Right lobe of liver (tissue), 6 donors: Measurements from ENCODE around the gene TNS1. TPM values are rescaled to one million over a fixed set of nuclear protein-coding genes. Genes with fewer than 3 reads are reported as not detected.
A peak's percentile ranks its signal among the peaks of the same experiment; 100 is the strongest.

Source experiments
- ATAC-seq, 4 donors: fragments of 200-7000 bp; cut with Tn5 transposase; one replicate each; pipeline ENCODE4 v1.9.1; 2020; ENCODE audit warnings: mild to moderate bottlenecking in 4 of 4, moderate library complexity in 4 of 4
- DNase-seq, 3 donors: peaks; one replicate each; pipeline ENCODE4 v3.0.0-alpha.2; 2020
- H3K27ac ChIP-seq, 3 donors: fragments of 200-600 bp; one replicate each; pipeline ENCODE4 v1.8.0; 2022
- H3K27me3 ChIP-seq, 2 donors: fragments of 200-600 bp; one replicate each; pipeline ENCODE4 v1.8.0; 2022
- H3K36me3 ChIP-seq, 4 donors: fragments of 200-600 bp; sonication (generic) in 1 of 4; one replicate each; pipeline versions ENCODE4 v1.5.1 to v1.8.0; 2017 to 2022; ENCODE audit warnings: control low read depth in 1 of 4
- H3K4me1 ChIP-seq, 4 donors: fragments of 200-600 bp; sonication (generic) in 1 of 4; one replicate each; pipeline versions ENCODE4 v1.5.1 to v1.8.0; 2017 to 2022; ENCODE audit warnings: control low read depth in 1 of 4
- H3K4me3 ChIP-seq, 3 donors: fragments of 200-600 bp; one replicate each; pipeline ENCODE4 v1.8.0; 2022
- H3K9me3 ChIP-seq, 4 donors: fragments of 200-600 bp; sonication (generic) in 1 of 4; one replicate each; pipeline versions ENCODE4 v1.5.1 to v1.8.0; 2017 to 2022; ENCODE audit warnings: control low read depth in 1 of 4
- POLR2A ChIP-seq: fragments of 450-650 bp; IDR thresholded peaks from one replicate; pipeline ENCODE4 v1.6.1; 2017; ENCODE audit warnings: antibody characterized with exemption, mild to moderate bottlenecking
- WGBS: methylation state at CpG from one replicate; pipeline ENCODE4 v1.1.6; 2018; ENCODE audit warnings: low coverage, low lambda C conversion rate; ENCODE audit not compliant: insufficient coverage; ENCODE audit errors: missing lambda C conversion rate; 5-methylcytosine and 5-hydroxymethylcytosine counted together
- intact Hi-C, 2 donors: fragments of 100-400 bp; cut with DNase I; formaldehyde crosslinking; loops; one replicate each; pipeline versions ENCODE4 v1.11.2 to v1.14.1; 2022
- total RNA-seq, 6 experiments: library from RNA; depleted of rRNA in 2 of 6; stranded (reverse); fragments of >200 nt in 2 of 6; fragmentation: NEBNext Ultra II Directional in 3 of 6; extraction: Animal tissue kit (Norgen Biotek cat#: 25700) in 3 of 6; gene quantifications; one replicate each; pipeline versions ENCODE4 v1.1.0 to v1.2.4, GENCODE V29; 2016 to 2023
- TF ChIP-seq, protein P1 (sequence below), 4 donors: fragments of 200-600 bp in 3 of 4; fragments of 450-650 bp in 1 of 4; IDR thresholded peaks; one replicate each; pipeline versions ENCODE4 v1.5.1 to v1.8.0; 2016 to 2022; ENCODE audit warnings: antibody characterized with exemption in 4 of 4, mild to moderate bottlenecking in 2 of 4
- donor health status: DM: no; HTN: yes; CAD: no.
- donor health status: DM: no; HTN: no; CAD: no.
- donor health status: DM: no; HTN: no; CAD: no.
- donor health status: DM: no; HTN: yes; CAD: no.
- donor health status: DM: no; HTN: yes; CAD: no.

TNS1 gene
- total RNA-seq, 6 experiments from 2014 or later = 68.4 to 209 (median 99.2) TPM

GRCh38 chr2:217790681-217791392 lies 212.0 kb downstream of the TNS1 start:
- ATAC-seq (peak in 2 of 4 donors; percentile 4 to 24), DNase-seq (no peak)
- Histone ChIP-seq H3K4me1 (no peaks in the 10 kb centered on the region), H3K27ac (no peak overlapping the region), H3K27me3 (no peaks in the 10 kb centered on the region), H3K9me3 (no peaks in the 10 kb centered on the region), H3K4me3 (no peak overlapping the region), H3K36me3 (peaks cover 0 to 8% (median 0%) of the 10 kb centered on the region in 4 donors)
- intact Hi-C loops = no loop called here
- no peak for TF ChIP-seq POLR2A
- TF ChIP-seq, protein P1, sequence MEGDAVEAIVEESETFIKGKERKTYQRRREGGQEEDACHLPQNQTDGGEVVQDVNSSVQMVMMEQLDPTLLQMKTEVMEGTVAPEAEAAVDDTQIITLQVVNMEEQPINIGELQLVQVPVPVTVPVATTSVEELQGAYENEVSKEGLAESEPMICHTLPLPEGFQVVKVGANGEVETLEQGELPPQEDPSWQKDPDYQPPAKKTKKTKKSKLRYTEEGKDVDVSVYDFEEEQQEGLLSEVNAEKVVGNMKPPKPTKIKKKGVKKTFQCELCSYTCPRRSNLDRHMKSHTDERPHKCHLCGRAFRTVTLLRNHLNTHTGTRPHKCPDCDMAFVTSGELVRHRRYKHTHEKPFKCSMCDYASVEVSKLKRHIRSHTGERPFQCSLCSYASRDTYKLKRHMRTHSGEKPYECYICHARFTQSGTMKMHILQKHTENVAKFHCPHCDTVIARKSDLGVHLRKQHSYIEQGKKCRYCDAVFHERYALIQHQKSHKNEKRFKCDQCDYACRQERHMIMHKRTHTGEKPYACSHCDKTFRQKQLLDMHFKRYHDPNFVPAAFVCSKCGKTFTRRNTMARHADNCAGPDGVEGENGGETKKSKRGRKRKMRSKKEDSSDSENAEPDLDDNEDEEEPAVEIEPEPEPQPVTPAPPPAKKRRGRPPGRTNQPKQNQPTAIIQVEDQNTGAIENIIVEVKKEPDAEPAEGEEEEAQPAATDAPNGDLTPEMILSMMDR (IDR thresholded peaks at IDR 0.05) = no peak
- WGBS = 47% methylated on average over 3 of the region's 5 CpGs

GRCh38 chr2:217790195-217790594 lies 212.6 kb downstream of the TNS1 start:
- DNase-seq = no peak
- Histone ChIP-seq H3K4me1 (no peaks in the 10 kb centered on the region), H3K4me3 (peak overlapping the region in 1 of 3 donors; percentile 22), H3K36me3 (peaks cover 0 to 8% (median 0%) of the 10 kb centered on the region in 4 donors), H3K27ac (no peak overlapping the region), H3K9me3 (no peaks in the 10 kb centered on the region), H3K27me3 (no peaks in the 10 kb centered on the region)
- TF ChIP-seq POLR2A = no peak
- TF ChIP-seq, protein P1 (IDR thresholded peaks at IDR 0.05) = no peak
- intact Hi-C loops = no loop called here
- peak in 3 of 4 donors; percentile 7 to 41 (median 17) for ATAC-seq
- WGBS = 29% methylated on average over 8 of the region's 10 CpGs

GRCh38 chr2:217789736-217790181 lies 213.0 kb downstream of the TNS1 start:
- peaks cover 0 to 8% (median 0%) of the 10 kb centered on the region in 4 donors for H3K36me3 ChIP-seq
- intact Hi-C loops = loop anchor here (5.0 kb wide), 1 partner anchor 203 kb away; no protein-coding TSS in a partner anchor
- no peak overlapping the region for H3K27ac ChIP-seq
- no peak for DNase-seq
- no peaks in the 10 kb centered on the region for H3K9me3 ChIP-seq
- peak overlapping the region in 1 of 3 donors; percentile 22 for H3K4me3 ChIP-seq
- peak in 2 of 4 donors; percentile 2 to 7 for ATAC-seq
- TF ChIP-seq, protein P1 (IDR thresholded peaks at IDR 0.05) = no peak
- no peak for TF ChIP-seq POLR2A
- no peaks in the 10 kb centered on the region for H3K27me3 ChIP-seq
- WGBS = 60% methylated on average over 5 of the region's 13 CpGs
- no peaks in the 10 kb centered on the region for H3K4me1 ChIP-seq

GRCh38 chr2:217789003-217789735 lies 213.6 kb downstream of the TNS1 start:
- TF ChIP-seq, protein P1 (IDR thresholded peaks at IDR 0.05) = peak; percentile 97 to 99 (median 98)
- TF ChIP-seq POLR2A = no peak
- WGBS = 23% methylated on average over 12 of the region's 15 CpGs
- Histone ChIP-seq H3K27ac (no peak overlapping the region), H3K27me3 (no peaks in the 10 kb centered on the region), H3K4me1 (no peaks in the 10 kb centered on the region), H3K36me3 (peaks cover 0 to 8% (median 0%) of the 10 kb centered on the region in 4 donors), H3K4me3 (peak overlapping the region in 1 of 3 donors; percentile 22), H3K9me3 (no peaks in the 10 kb centered on the region)
- peak; percentile 64 to 81 (median 74) for ATAC-seq
- peak in 2 of 3 donors; percentile 69 to 77 for DNase-seq
- intact Hi-C loops = loop anchor here (5.0 kb wide), 1 partner anchor 203 kb away; no protein-coding TSS in a partner anchor
